SK-N-SH (cell line): ENCODE results near the gene MAGEA11.

Source experiments
- CTCF ChIP-seq: fragments of 200-600 bp; sonication (generic); IDR thresholded peaks from 2 replicates; pipeline ENCODE4 v1.6.1; 2017; ENCODE audit warnings: antibody characterized with exemption, mild to moderate bottlenecking, moderate library complexity
- EP300 ChIP-seq, 2 experiments: IDR thresholded peaks; 2 replicates each; pipeline versions ENCODE4 v1.4.0 to v1.6.1; 2012; ENCODE audit warnings: borderline replicate concordance in 1 of 2, low read depth in 1 of 2, low read length in 1 of 2
- EZH2phosphoT487 ChIP-seq: fragments of 200-600 bp; sonication (generic); IDR thresholded peaks from 2 replicates; pipeline ENCODE4 v1.6.1; 2017; ENCODE audit warnings: low read depth, mixed run types, mild to moderate bottlenecking, antibody characterized with exemption, moderate library complexity, borderline replicate concordance
- FOSL2 ChIP-seq: IDR thresholded peaks from 2 replicates; pipeline ENCODE4 v1.4.0; 2012; ENCODE audit warnings: low read depth, mild to moderate bottlenecking, moderate library complexity, borderline replicate concordance
- RFX5 ChIP-seq: IDR thresholded peaks from 2 replicates; pipeline ENCODE4 v1.6.1; 2012; ENCODE audit warnings: mild to moderate bottlenecking, improper control_type of control experiment, low read length
- TCF12 ChIP-seq: IDR thresholded peaks from 2 replicates; pipeline ENCODE4 v1.4.0; 2012
- USF2 ChIP-seq: fragments of 150-350 bp; IDR thresholded peaks from 2 replicates; pipeline ENCODE4 v1.6.1; 2017; ENCODE audit warnings: antibody characterized with exemption, low read length, low read depth, borderline replicate concordance

- TF ChIP-seq CTCF (no peak), USF2 (no peak), TCF12 (no peak), EZH2phosphoT487 (no peak), RFX5 (no peak), EP300 (IDR thresholded peaks at IDR 0.05; ENCODE audit: borderline replicate concordance in 1 of 2, low read depth in 1 of 2, low read length in 1 of 2) (no peak), FOSL2 (no peak)
Observed at GRCh38 chrX:149687991-149688390, 23.9 kb upstream of the MAGEA11 start.
